Gastrocnemius medialis (tissue), 4 donors: ENCODE data around the gene LRRC8D.

Experiments
- CTCF ChIP-seq, 5 experiments: fragments of 450-650 bp in 3 of 5; fragments of 200-600 bp in 2 of 5; sonication (generic) in 2 of 5; IDR thresholded peaks in 4 of 5; conservative IDR thresholded peaks in 1 of 5; 1 replicate in 4 of 5; 2 replicates in 1 of 5; pipeline ENCODE4 v1.5.1; 2016 to 2019; ENCODE audit warnings: antibody characterized with exemption in 5 of 5, mild to moderate bottlenecking in 3 of 5, moderate library complexity in 3 of 5
- POLR2A ChIP-seq, 2 donors: fragments of 450-650 bp; IDR thresholded peaks; one replicate each; pipeline ENCODE4 v1.6.1; 2017; ENCODE audit warnings: antibody characterized with exemption in 2 of 2, mild to moderate bottlenecking in 2 of 2, moderate library complexity in 2 of 2

- TF ChIP-seq POLR2A (IDR thresholded peaks at IDR 0.05) (no peak), CTCF (IDR thresholded peaks at IDR 0.05 in 4 of 5, conservative IDR thresholded peaks at IDR 0.05 in 1 of 5) (no peak)
Measured at GRCh38 chr1:89883030-89883379, 62.2 kb downstream of the LRRC8D start.
